Endodermal cell (in vitro differentiated cells): ENCODE results near the gene ELFN2. TPM values are rescaled to one million over a fixed set of nuclear protein-coding genes. Genes with fewer than 3 reads are reported as not detected.

Experiments used
- DNase-seq: peaks from one replicate; pipeline ENCODE4 v3.0.0-alpha.2; 2017
- H3K27ac ChIP-seq: 2 replicates; pipeline ENCODE4 v1.5.1; 2013; ENCODE audit warnings: mild to moderate bottlenecking, low read depth, low read length, moderate library complexity
- H3K27me3 ChIP-seq: 2 replicates; pipeline ENCODE4 v1.6.1; 2013; ENCODE audit warnings: mild to moderate bottlenecking, low read length, moderate library complexity; ENCODE audit not compliant: insufficient read depth, control insufficient read depth, poor library complexity, severe bottlenecking
- H3K36me3 ChIP-seq: 2 replicates; pipeline ENCODE4 v1.7.0; 2013; ENCODE audit warnings: mild to moderate bottlenecking, low read length, moderate library complexity; ENCODE audit not compliant: control insufficient read depth, insufficient read depth
- H3K4me1 ChIP-seq: one replicate; pipeline ENCODE4 v1.7.0; 2013; ENCODE audit warnings: low read length; ENCODE audit not compliant: control insufficient read depth, insufficient read depth
- H3K4me3 ChIP-seq: 2 replicates; pipeline ENCODE4 v1.5.1; 2013; ENCODE audit warnings: mild to moderate bottlenecking, low read length, moderate library complexity
- H3K9ac ChIP-seq: 2 replicates; pipeline ENCODE4 v1.6.1; 2013; ENCODE audit warnings: mild to moderate bottlenecking, low read length, moderate library complexity; ENCODE audit not compliant: poor library complexity, severe bottlenecking; ENCODE audit errors: extremely low read depth
- H3K9me3 ChIP-seq: 2 replicates; pipeline ENCODE4 v1.6.1; 2013; ENCODE audit warnings: mild to moderate bottlenecking, low read length, moderate library complexity; ENCODE audit not compliant: control insufficient read depth
- H3K27ac Mint-ChIP-seq: 2 replicates; pipeline ENCODE4 v1.8.0; 2020; ENCODE audit warnings: mixed read lengths
- H3K27me3 Mint-ChIP-seq: 2 replicates; pipeline ENCODE4 v1.8.0; 2021; ENCODE audit warnings: mild to moderate bottlenecking, mixed read lengths; ENCODE audit not compliant: insufficient read depth
- H3K36me3 Mint-ChIP-seq: 2 replicates; pipeline ENCODE4 v1.8.0; 2020; ENCODE audit warnings: low read depth, mixed read lengths
- H3K4me1 Mint-ChIP-seq: 2 replicates; pipeline ENCODE4 v1.8.0; 2020; ENCODE audit warnings: mixed read lengths
- H3K4me3 Mint-ChIP-seq: 2 replicates; pipeline ENCODE4 v1.8.0; 2020; ENCODE audit warnings: mild to moderate bottlenecking, moderate library complexity, mixed read lengths
- H3K9me3 Mint-ChIP-seq: 2 replicates; pipeline ENCODE4 v1.8.0; 2020; ENCODE audit warnings: mild to moderate bottlenecking, mixed read lengths
- WGBS, 2 experiments: methylation state at CpG; one replicate each; pipeline versions ENCODE4 v1.1.5 to v1.1.7; 2013; ENCODE audit warnings: missing lambda C conversion rate in 2 of 2, mixed read lengths in 1 of 2; ENCODE audit not compliant: insufficient coverage in 1 of 2, insufficient read length in 1 of 2; 5-methylcytosine and 5-hydroxymethylcytosine counted together
- total RNA-seq, 2 donors: library from RNA; stranded (reverse); fragmentation: NEBNext Ultra II Directional in 1 of 2; extraction: Animal tissue kit (Norgen Biotek cat#: 25700) in 1 of 2; gene quantifications; 2 replicates in 1 of 2; 3 replicates in 1 of 2; pipeline ENCODE4 v1.2.1, GENCODE V29; 2021
- TF ChIP-seq, protein P1 (sequence below): fragments of 200-600 bp; sonication (generic); conservative IDR thresholded peaks from 2 replicates; pipeline ENCODE4 v1.5.0; 2021; ENCODE audit warnings: antibody characterized with exemption, mild to moderate bottlenecking

Gene ELFN2
- total RNA-seq, 2 donors from 2014 or later = 0.40 to 0.46 TPM

- 92 to 93% methylated on average over 33 to 35 of the region's 35 CpGs for WGBS, 2 experiments
Measured at GRCh38 chr22:37374571-37374970, 52.7 kb downstream of the ELFN2 start.

DNA sequence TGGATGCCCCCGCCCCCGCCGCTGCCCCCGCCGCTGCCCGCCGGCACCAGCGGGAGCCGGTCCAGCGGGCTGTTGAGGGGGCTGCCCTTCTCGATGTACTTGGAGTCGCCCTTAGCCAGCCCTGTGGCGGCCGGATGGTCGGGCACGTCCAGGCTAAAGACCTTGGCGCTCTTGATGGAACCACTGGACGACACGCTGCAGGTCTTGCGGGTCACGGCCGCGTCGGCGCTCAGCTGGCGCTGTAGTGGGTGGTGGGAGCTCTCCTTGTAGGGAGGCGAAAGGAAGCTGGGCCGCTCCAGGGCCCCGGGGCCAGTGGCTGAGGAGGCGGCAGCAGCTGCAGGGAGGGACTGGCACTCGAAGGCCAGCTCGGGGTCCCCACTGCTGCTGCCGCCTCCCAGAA, 53.8 kb downstream of the ELFN2 start:
- Mint-ChIP-seq H3K9me3 (no peaks in the 10 kb centered on the region), H3K27ac (no peak overlapping the region), H3K4me1 (peaks cover 4% of the 10 kb centered on the region), H3K4me3 (no peak overlapping the region), H3K36me3 (no peaks in the 10 kb centered on the region), H3K27me3 (no peaks in the 10 kb centered on the region)
- 92 to 99% methylated on average over 20 to 33 of the region's 33 CpGs for WGBS, 2 experiments
- H3K36me3 ChIP-seq = no peaks in the 10 kb centered on the region
- no peaks in the 10 kb centered on the region for H3K4me1 ChIP-seq
- no peaks in the 10 kb centered on the region for H3K9me3 ChIP-seq
- no peak overlapping the region for H3K9ac ChIP-seq
- TF ChIP-seq, protein P1, sequence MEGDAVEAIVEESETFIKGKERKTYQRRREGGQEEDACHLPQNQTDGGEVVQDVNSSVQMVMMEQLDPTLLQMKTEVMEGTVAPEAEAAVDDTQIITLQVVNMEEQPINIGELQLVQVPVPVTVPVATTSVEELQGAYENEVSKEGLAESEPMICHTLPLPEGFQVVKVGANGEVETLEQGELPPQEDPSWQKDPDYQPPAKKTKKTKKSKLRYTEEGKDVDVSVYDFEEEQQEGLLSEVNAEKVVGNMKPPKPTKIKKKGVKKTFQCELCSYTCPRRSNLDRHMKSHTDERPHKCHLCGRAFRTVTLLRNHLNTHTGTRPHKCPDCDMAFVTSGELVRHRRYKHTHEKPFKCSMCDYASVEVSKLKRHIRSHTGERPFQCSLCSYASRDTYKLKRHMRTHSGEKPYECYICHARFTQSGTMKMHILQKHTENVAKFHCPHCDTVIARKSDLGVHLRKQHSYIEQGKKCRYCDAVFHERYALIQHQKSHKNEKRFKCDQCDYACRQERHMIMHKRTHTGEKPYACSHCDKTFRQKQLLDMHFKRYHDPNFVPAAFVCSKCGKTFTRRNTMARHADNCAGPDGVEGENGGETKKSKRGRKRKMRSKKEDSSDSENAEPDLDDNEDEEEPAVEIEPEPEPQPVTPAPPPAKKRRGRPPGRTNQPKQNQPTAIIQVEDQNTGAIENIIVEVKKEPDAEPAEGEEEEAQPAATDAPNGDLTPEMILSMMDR = no peak
- no peak for DNase-seq
- H3K4me3 ChIP-seq = no peak overlapping the region
- H3K27ac ChIP-seq = no peak overlapping the region
- H3K27me3 ChIP-seq = no peaks in the 10 kb centered on the region

More at GRCh38 chr22:37374571-37374970, 52.7 kb downstream of the ELFN2 start:
- Histone ChIP-seq H3K4me1 (no peaks in the 10 kb centered on the region), H3K4me3 (no peak overlapping the region), H3K9me3 (no peaks in the 10 kb centered on the region), H3K9ac (no peak overlapping the region), H3K27ac (no peak overlapping the region), H3K27me3 (no peaks in the 10 kb centered on the region), H3K36me3 (no peaks in the 10 kb centered on the region)
- Mint-ChIP-seq H3K9me3 (no peaks in the 10 kb centered on the region), H3K27ac (no peak overlapping the region), H3K27me3 (no peaks in the 10 kb centered on the region), H3K4me3 (no peak overlapping the region), H3K36me3 (no peaks in the 10 kb centered on the region), H3K4me1 (no peaks in the 10 kb centered on the region)
- no peak for DNase-seq
- TF ChIP-seq, protein P1 = no peak

GRCh38 chr22:37371911-37372310, 55.4 kb downstream of the ELFN2 start:
- Histone ChIP-seq H3K27ac (no peak overlapping the region), H3K9ac (no peak overlapping the region), H3K9me3 (no peaks in the 10 kb centered on the region), H3K4me1 (no peaks in the 10 kb centered on the region), H3K4me3 (no peak overlapping the region), H3K27me3 (no peaks in the 10 kb centered on the region), H3K36me3 (no peaks in the 10 kb centered on the region)
- DNase-seq = no peak
- Mint-ChIP-seq H3K4me1 (peaks cover 4% of the 10 kb centered on the region), H3K27ac (no peak overlapping the region), H3K36me3 (no peaks in the 10 kb centered on the region), H3K27me3 (no peaks in the 10 kb centered on the region), H3K9me3 (no peaks in the 10 kb centered on the region), H3K4me3 (no peak overlapping the region)
- WGBS, 2 experiments = 92 to 97% methylated on average over 4 to 18 of the region's 18 CpGs
- TF ChIP-seq, protein P1 = no peak
